Kidney tubule cell (primary cell): Measurements from ENCODE around the gene GPR68.
"Not testable (repeated sequence)": the region's sequence is repeated elsewhere in the genome, so short reads cannot be mapped to it uniquely, and the experiment has no call there.

ENCODE experiments used
- DNase-seq: peaks from one replicate; pipeline ENCODE4 v3.0.0-alpha.2; 2018; ENCODE audit warnings: low spot score

Gene GPR68

GRCh38 chr14:91228112-91229004 lies 16.1 kb downstream of the GPR68 start:
- peak; percentile 79 for DNase-seq

- no peak for DNase-seq
Observed at GRCh38 chr14:91227183-91227628, 17.3 kb downstream of the GPR68 start.

GRCh38 chr14:91226360-91226759 lies 18.1 kb downstream of the GPR68 start:
- DNase-seq, result not testable (repeated sequence)

GRCh38 chr14:91225025-91225424 lies 19.5 kb downstream of the GPR68 start:
- DNase-seq, result peak; percentile 59

GRCh38 chr14:91223028-91223783 lies 21.3 kb downstream of the GPR68 start:
- DNase-seq, result peak; percentile 46

- DNase-seq, result no peak
Observed at GRCh38 chr14:91221270-91221669, 23.2 kb downstream of the GPR68 start.

- DNase-seq, result no peak
Observed at GRCh38 chr14:91220581-91221000, 23.9 kb downstream of the GPR68 start.

- no peak for DNase-seq
Observed at GRCh38 chr14:91219517-91220389, 24.8 kb downstream of the GPR68 start.

- no peak for DNase-seq
Observed at GRCh38 chr14:91218014-91218413, 26.5 kb downstream of the GPR68 start.

- no peak for DNase-seq
Observed at GRCh38 chr14:91216731-91217226, 27.7 kb downstream of the GPR68 start.

GRCh38 chr14:91215381-91215780 lies 29.1 kb downstream of the GPR68 start:
- no peak for DNase-seq

GRCh38 chr14:91214306-91214705 lies 30.2 kb downstream of the GPR68 start:
- no peak for DNase-seq

- no peak for DNase-seq
Observed at GRCh38 chr14:91211017-91211416, 33.5 kb downstream of the GPR68 start.

- DNase-seq, result no peak
Observed at GRCh38 chr14:91207008-91207407, 37.5 kb downstream of the GPR68 start.

GRCh38 chr14:91205459-91205858 lies 39.0 kb downstream of the GPR68 start:
- no peak for DNase-seq

- no peak for DNase-seq
Observed at GRCh38 chr14:91204657-91205056, 39.8 kb downstream of the GPR68 start.

- DNase-seq, result no peak
Observed at GRCh38 chr14:91202234-91202974, 42.1 kb downstream of the GPR68 start.

- not testable (repeated sequence) for DNase-seq
Observed at GRCh38 chr14:91200802-91201201, 43.7 kb downstream of the GPR68 start.

GRCh38 chr14:91197631-91198030 lies 46.9 kb downstream of the GPR68 start:
- no peak for DNase-seq

GRCh38 chr14:91195881-91196280 lies 48.6 kb downstream of the GPR68 start:
- no peak for DNase-seq

GRCh38 chr14:91193069-91193468 lies 51.4 kb downstream of the GPR68 start:
- no peak for DNase-seq
